ELF-1 (cell line): Measurements from ENCODE around the gene SMIM10L1.

Experiments
- DNase-seq: peaks from one replicate; pipeline ENCODE4 v3.0.0-alpha.2; 2016; ENCODE audit warnings: low read depth, low spot score

SMIM10L1 gene

DNA sequence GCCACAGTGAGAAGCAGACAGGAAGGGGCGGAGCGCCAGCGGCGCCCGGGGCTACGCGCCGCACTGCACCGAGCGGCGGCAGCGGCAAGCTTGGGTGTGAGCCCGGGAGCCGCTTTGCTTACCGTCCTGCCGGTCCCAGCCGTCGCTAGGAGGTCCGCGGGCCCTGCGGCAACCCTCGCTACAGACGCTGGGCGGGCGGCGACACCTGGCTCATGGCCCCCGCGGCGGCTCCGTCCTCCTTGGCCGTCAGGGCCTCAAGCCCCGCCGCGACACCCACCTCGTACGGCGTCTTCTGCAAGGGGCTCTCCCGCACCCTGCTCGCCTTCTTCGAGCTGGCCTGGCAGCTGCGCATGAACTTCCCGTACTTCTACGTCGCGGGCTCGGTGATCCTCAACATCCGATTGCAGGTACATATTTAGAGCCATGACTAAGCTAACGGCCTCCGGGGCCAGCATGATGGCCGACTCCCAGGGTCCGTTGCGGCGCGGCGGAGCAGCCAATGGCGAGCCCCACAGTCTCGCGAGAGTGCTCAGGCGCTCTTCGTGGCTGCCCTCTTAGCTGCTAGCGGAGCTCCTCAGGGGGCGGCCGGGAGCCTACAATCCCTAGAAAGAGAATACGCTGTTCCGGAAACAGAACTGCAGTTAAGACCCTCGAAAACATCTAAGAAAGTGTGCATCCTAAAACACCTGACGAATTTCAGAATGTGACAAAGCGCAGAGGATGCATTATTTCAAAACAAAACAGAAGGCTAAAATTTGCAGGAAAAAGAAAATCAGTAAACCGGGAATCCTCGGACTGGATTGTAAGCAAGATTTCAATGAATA lies at the start of gene SMIM10L1:
Gene SMIM10L1 (plus strand): TSS at position 50 of the 824 bp plus-strand sequence. CDS start 163 bp downstream, at position 213.
- DNase-seq: peak; percentile 95

DNA sequence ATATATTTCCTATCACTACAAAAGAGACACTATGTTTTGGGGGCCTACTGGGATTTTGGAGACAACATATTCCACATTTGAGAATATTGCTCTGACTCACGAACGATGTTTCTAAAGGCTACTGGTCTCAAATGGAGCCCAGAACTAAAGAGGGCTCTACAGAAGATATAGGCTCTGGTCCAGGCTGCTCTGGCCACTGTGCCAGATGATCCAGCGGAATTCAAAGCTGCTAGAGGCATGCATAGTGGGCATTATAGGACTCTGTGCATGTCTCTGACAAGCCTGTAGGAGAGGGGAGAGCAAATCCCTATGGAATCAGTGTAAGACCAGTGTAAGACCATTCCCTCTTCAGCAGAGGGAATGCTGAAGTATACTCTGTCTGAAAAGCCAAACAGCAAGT lies 40.6 kb upstream of the SMIM10L1 start:
- no peak for DNase-seq

GRCh38 chr12:11130999-11131398 lies 40.0 kb upstream of the SMIM10L1 start:
- no peak for DNase-seq

- no peak for DNase-seq
Measured at GRCh38 chr12:11133162-11133561, 37.8 kb upstream of the SMIM10L1 start.

GRCh38 chr12:11133816-11134215 lies 37.2 kb upstream of the SMIM10L1 start:
- no peak for DNase-seq

DNA sequence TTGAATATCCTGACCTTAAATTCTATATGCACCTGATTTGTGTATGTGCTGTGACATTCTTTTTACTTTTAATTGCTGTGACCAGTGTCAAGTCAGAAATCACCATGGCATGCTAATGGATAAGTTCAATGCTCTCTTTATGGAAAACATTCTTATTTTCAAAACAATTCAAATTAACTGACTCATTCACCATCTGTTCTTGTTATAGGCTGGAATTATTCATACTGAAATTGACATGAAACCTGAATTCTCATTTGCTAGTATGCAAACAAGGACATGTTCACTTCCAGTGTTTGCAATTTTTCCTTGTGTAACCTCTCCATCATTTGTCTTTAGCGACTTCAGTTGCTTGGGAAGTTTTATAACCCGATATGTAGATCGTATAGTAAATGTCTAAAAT lies 36.7 kb upstream of the SMIM10L1 start, which contains the start of gene TAS2R30:
Gene TAS2R30 (minus strand): TSS at position 340 of the 400 bp plus-strand sequence. CDS start 400 bp downstream, outside the sequence.
- DNase-seq: no peak

DNA sequence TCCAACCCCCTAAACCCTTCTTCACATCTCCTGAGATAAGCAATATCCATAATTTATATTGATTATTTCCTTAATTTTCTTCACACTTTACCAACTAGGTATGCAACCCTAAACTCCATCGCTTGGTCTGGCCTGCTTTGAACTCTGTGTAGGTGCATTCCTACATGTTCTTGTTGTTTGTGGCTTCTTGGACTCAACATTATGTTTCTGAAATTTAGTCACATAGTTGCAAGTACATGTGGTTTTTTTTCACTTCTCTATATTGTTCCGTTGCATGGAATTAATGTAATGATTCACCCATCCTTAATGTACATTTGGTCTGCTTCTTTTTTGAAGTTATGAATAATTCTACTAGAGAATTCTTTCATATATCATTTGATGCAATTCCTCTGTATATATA lies 34.9 kb upstream of the SMIM10L1 start:
- no peak for DNase-seq

DNA sequence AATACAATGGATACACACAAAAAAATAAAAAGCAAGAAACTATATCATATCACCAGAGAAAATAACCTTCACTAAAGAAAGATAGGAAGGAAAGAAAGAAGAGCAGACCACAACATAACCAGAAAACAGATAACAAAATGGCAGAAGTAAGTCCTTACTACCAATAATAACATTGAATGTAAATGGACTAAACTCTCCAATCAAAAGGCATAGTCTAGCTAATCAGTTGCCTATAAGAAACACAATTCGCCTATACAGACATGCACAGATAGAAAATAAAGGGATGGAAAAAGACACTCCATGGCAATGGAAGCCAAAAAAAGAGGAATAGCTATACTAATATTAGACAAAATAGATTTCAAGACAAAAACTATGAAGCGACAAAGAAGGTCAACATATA lies 27.6 kb upstream of the SMIM10L1 start:
- no peak for DNase-seq

GRCh38 chr12:11144297-11144696 lies 26.7 kb upstream of the SMIM10L1 start:
- peak; percentile 20 for DNase-seq

DNA sequence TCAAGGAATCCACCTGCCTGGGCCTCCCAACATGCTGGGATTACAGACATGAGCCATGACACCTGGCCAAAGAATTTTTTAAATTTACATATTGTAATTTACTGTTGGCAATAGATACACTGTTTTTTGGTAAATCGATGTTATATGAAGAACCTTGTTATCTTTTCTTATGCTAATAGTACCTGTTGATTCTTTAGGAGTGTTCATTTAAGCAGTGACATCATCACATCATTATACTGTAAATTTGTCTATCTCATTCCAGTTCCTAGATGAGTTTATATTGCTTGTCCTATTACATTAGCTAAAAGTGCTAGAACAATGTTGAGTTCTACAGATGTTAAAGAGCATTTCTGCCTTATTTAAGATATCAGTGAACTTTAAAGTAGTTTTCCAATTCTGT lies 23.6 kb upstream of the SMIM10L1 start:
- DNase-seq: no peak

GRCh38 chr12:11150832-11151231 lies 20.2 kb upstream of the SMIM10L1 start:
- DNase-seq: no peak

DNA sequence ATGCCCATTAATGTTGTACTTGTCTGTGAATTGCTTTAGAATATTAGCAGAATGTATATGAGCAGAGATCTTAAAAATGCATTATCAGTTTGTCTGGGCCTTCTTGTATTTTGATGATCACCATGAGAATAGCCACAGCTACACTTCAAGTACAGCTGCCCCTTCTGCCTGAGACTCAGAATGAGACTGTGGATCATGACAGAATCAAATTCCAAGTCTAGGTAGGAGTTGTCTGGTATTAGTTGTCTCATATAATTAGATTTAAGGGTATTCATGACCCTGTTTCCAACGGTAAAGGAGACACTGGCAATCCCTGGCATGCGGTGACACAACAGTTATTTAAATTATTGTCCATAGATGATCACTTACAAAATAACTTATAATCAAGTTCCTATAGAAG lies 18.3 kb upstream of the SMIM10L1 start:
- DNase-seq: no peak

DNA sequence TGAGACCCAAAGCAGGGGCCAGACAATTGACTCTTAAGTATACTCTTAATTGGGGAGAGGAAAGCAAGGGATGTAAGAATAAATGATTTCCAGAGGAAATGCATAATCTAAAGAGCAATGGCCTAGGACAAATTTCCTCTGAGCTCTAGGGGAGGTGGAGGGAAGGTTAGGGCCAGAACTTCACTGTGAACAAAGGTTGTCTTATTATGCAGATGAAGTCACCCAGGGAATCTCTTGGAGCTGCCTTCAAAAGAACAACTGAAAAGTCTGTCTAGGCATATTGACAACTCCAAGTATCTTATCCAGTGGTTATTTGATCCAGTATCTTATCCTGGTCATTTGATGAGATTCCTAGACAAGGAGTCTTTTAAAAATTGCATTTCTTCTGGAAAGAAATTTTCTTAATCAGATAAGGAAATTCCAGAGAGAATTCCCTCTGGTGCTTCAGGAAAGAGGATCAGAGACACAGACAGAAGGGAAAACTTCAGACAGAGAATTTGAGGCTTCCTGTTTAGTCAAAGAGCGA lies 16.5 kb upstream of the SMIM10L1 start:
- DNase-seq: no peak

DNA sequence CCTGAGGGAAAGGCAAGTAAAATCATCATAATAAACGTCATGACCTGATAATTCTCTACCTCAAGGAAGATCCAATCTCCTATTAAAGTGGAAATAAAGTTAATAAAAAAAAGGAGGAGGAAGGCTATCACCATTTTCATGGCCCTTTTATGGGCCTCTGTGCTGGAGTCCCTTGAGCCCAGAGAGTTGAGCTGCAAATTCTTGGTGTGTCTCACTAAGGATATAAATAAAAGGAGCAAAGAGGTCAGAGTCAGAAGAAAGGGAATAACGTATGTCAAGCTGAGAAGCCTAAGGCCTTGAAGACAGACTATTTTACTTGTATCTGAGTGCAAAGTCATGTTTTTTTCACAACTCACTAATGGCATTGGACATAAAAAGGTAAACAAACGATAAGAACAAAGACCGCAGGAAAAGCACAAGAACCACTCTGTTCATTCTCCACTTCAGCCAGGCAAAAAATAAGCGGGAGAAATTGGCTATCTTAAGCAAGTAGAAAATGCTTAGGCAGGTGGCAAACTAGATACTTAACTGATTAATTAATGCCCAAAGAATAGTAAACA lies 12.0 kb upstream of the SMIM10L1 start:
- DNase-seq: no peak

DNA sequence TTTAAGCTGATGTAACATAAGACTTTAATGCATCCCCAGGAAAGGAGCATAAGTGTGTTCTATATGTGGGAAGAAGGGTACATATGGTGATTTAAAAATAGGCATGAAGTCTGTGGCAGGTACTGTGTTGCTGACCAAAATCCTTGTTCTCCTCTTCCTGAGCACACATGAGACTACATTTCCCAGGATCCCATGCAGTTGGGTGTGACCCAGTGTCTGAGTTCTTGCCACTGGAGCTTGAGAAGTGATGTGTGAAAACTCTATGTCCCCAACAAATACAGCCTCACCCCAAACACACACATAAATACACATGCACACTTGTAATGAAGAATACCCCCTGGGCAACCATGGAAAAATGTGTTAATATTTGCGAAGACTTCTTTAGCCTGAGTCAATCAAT lies 8.5 kb upstream of the SMIM10L1 start:
- DNase-seq: no peak

- no peak for DNase-seq
Measured at GRCh38 chr12:11164384-11164783, 6.6 kb upstream of the SMIM10L1 start.

- no peak for DNase-seq
Measured at GRCh38 chr12:11166300-11166699, 4.7 kb upstream of the SMIM10L1 start.

DNA sequence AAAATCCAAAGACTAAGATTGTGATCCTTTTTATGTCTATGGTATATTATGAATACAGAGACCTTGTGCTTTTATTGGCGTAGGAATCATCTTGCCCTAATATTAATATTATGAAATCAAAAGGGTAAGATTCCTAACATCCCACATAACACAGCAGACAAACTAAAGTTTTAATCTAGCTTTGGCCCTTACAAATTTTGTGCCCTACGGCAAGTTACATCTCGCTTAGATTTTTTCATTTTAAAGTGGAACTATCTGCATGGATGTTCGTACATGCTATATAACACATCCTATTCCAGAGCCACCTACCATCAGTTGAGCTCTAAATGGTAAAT lies 217 bp upstream of the SMIM10L1 start:
- no peak for DNase-seq

DNA sequence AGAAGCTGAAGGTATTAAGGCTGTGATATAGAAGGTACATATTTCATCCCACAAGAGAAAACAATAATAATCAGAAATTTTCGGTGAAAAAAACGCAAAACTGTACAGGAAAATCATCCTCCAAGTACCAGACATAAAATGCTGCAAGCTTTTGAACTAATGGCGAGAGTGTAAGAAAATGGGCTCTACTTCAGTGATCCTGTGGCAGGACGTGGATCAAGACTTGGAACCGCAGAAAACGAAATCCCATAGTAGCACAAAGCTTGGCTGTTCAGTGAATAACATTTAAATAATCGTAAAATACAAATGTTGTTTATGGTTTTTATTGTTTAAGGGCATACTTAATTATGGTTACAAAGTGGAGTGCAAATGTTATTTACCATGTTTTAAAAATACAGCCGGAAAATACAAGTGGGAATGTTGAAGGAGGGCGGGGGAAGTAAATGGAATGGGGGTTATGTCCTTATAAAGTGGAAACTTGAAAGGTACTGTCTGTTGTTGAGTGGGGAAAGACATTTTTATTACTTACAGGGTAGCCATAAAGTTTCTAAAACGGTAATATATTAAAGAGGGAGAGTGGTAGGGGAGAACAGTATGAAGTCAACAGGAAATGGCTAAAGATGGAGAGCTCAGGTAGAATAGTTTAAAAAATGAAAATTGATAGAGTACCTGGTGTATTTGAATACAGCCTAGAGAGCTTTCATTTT lies 1.1 kb downstream of the SMIM10L1 start:
- DNase-seq: no peak

GRCh38 chr12:11174022-11174421 lies 3.0 kb downstream of the SMIM10L1 start:
- no peak for DNase-seq

DNA sequence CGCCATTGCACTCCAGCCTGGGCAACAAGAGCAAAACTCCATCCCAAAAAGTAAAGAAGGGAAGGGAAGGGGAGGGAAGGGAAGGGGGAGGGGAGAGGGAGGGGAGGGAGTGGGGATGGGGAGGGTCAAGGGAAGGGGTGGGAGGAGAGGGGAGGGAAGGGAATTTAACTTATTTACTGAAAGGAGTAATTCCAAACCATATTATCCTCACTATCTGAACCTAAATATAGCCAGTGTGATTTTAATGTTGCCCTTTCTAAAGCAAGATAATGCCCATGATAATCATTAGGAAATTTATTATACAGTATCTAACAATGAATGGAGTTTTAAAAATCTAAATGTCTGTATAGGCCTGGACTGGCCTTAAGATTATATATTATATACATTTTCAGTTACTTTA lies 7.3 kb downstream of the SMIM10L1 start:
- DNase-seq: no peak

GRCh38 chr12:11182529-11182928 lies 11.5 kb downstream of the SMIM10L1 start:
- DNase-seq: no peak

GRCh38 chr12:11183011-11183410 lies 12.0 kb downstream of the SMIM10L1 start:
- no peak for DNase-seq
